Gastrocnemius medialis (tissue), 4 donors: ENCODE measurements around the gene CAMK1G.

Experiments
- POLR2A ChIP-seq, 2 donors: fragments of 450-650 bp; IDR thresholded peaks; one replicate each; pipeline ENCODE4 v1.6.1; 2017; ENCODE audit warnings: antibody characterized with exemption in 2 of 2, mild to moderate bottlenecking in 2 of 2, moderate library complexity in 2 of 2
- TF ChIP-seq, protein P1 (sequence below), 5 experiments: fragments of 450-650 bp in 3 of 5; fragments of 200-600 bp in 2 of 5; sonication (generic) in 2 of 5; IDR thresholded peaks in 4 of 5; conservative IDR thresholded peaks in 1 of 5; 1 replicate in 4 of 5; 2 replicates in 1 of 5; pipeline ENCODE4 v1.5.1; 2016 to 2019; ENCODE audit warnings: antibody characterized with exemption in 5 of 5, mild to moderate bottlenecking in 3 of 5, moderate library complexity in 3 of 5

- TF ChIP-seq, protein P1, sequence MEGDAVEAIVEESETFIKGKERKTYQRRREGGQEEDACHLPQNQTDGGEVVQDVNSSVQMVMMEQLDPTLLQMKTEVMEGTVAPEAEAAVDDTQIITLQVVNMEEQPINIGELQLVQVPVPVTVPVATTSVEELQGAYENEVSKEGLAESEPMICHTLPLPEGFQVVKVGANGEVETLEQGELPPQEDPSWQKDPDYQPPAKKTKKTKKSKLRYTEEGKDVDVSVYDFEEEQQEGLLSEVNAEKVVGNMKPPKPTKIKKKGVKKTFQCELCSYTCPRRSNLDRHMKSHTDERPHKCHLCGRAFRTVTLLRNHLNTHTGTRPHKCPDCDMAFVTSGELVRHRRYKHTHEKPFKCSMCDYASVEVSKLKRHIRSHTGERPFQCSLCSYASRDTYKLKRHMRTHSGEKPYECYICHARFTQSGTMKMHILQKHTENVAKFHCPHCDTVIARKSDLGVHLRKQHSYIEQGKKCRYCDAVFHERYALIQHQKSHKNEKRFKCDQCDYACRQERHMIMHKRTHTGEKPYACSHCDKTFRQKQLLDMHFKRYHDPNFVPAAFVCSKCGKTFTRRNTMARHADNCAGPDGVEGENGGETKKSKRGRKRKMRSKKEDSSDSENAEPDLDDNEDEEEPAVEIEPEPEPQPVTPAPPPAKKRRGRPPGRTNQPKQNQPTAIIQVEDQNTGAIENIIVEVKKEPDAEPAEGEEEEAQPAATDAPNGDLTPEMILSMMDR (IDR thresholded peaks at IDR 0.05 in 4 of 5, conservative IDR thresholded peaks at IDR 0.05 in 1 of 5), result no peak
- no peak for TF ChIP-seq POLR2A (IDR thresholded peaks at IDR 0.05)
Measured at GRCh38 chr1:209609041-209609790, 25.7 kb downstream of the CAMK1G start.
